NCI-H1694 (cell line): ENCODE data around the gene PPIB.
"Not testable (repeated sequence)": the region's sequence is repeated elsewhere in the genome, so short reads cannot be mapped to it uniquely, and the experiment has no call there.

Source experiments
- DNase-seq: peaks from one replicate; lab custom pipeline; 2025; lab: John Stamatoyannopoulos, UW

Gene PPIB

DNA sequence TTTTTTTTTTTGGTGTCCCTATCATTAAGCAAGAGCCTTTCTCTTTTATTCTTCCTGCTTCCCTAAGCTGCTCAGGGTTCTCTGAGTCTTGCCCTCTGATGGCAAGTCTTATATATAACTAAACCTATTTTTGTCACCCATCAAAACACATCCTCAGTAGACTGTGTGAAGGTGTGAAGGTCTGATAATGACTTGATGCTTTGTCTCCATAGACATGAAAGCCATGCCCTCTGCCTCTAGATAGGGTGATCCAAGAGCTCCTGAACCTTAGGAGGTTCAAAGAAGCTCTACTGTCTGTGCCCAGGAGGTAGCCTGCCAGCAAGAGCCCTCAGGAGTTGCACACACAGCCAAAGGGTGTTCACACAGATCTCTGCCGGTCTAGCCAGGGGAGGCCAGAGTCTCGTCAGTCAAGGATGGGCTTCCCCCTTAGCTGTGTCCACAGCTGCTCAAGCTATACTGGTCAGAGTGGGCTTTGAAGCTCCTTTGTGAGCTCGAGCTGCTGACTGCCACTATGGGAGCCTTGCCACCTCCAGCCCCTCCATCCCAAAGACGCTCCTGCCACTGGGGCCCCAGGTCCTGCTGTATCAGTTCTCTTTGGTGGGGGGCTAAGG lies 24.4 kb downstream of the PPIB start:
- DNase-seq: no peak

DNA sequence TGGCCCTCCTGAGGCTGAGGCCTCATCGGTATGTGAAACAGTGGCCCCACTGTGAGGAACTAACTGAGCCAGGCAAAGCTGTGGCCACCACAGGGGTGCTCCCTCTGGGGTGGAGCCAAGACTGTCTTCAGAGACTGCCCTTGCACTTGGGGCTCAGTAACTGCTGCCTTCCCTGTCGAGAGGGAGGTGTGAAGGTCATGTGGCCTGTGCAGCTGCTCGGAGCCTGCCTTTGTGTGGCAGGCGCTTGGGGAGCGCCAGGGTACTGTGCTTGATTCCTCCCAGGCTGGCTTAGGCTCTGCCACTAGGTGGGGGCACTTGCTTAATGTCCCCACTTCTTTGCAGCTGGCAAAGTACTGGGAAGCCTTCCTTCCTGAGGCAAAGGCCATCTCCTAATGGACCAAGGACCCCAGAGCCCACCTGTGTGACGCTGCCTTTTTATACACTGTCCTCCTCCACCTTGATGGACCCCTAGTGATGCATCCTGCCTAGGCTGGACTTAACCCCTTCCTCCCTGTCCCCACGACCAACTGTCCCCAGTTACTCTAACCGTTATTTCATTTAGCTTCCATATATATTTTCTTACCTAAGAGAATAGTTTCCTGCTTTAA lies 25.5 kb downstream of the PPIB start:
- no peak for DNase-seq

DNA sequence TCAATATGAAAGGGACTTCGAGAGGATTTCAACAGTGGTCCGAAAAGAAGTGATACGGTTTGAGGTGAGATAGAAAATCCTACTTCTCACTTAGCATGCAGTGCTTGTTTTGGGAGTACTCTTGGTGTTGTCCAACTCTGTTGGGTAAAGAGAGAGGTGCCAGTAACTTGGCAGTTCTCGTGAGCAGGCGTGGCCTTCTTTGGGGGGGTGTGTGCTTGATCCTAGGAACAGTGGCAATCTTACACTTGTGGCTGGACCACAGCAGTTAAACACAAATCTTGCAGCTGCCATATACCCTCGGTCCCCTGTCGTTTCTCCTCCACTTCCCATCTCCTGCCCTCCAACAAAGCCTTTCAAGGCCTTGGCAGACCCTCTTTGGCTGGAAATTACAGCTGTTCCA lies 26.5 kb downstream of the PPIB start:
- no peak for DNase-seq

DNA sequence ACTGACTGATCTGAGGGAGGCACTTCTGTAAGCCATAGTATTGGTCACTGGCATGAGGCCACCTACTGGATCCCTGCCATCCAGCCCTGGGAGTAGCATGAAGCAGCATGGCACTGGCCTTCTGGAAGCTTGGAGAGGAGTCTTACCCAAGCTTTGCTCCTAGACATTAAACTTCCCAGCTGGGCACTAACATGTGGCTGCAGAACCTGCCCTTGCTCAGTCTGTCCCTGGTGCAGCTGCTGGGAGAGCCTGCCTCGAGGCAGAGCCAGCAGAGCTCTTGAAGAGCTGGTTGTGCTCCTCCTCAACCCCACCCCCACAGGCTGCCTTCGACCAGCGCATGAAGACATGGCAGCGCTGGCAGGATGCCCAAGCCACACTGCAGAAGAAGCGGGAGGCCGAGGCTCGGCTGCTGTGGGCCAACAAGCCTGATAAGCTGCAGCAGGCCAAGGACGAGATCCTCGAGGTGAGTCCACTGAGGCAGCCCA lies 28.4 kb downstream of the PPIB start:
- DNase-seq: no peak

DNA sequence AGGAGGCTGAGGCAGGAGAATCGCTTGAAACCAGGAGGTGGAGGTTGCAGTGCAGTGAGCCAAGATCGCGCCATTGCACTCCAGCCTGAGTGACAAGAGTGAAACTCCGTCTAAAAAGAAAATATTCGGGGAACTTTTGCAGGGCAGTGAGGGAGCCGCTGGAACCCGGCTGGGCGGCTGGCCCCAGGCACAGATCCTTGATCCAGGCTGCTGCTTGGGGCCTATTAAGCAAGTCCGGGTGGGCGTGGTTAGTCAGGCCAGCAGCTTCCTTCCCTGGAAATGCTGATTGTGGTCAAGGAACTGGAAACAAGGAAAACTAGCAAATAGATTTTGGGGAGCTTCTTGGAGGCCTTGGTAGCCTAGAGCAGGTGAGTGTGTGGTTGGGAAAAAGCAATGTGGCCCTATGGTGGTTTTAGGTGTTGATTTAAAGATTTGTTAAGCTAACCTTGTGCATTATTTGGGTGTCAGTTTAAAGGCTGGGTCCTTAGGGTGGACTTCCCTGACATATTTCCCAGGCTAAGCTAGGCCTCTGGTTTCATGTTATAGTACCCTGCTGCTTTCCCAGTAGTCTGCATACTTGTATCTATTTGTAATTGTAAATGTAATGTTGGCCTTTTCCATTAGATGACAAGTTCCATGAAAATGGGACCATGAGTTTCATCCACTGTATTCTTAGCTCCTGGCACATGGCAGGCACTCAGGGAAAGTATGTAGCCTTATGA lies 29.0 kb downstream of the PPIB start:
- no peak for DNase-seq

DNA sequence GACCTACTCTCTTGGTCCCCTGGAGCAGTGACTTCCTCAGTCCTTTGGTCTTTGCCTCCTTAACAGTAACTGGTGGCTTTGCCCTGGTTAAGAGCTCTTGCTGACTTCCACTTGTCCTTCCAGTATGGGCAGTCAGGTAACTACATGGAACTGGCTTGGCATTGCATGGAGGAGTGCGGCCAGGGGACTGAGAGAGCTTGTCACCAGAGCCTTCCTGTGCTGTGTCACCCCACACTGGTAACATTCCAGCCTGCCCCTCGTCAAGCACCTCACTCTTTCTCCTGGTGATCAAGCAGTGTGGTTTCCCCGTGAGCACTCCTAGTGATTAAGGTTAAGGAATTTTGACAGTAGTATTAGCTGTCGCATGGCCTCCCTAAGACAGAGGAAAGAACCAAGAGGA lies 30.6 kb downstream of the PPIB start:
- DNase-seq: no peak

DNA sequence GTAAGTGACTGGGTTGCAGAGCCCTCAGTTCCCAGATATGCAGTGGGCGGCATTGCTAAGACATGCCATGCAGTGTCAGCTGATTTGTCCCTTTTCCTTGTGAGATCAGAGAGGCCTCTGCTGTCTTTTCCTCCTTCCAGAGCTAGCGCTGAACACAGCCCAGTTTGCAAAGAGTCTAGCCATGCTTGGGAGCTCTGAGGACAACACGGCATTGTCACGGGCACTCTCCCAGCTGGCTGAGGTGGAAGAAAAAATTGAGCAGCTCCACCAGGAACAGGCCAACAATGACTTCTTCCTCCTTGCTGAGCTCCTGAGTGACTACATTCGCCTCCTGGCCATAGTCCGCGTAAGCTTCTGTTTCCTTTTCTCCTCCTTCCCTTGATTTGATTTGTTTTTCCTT lies 31.3 kb downstream of the PPIB start:
- no peak for DNase-seq

DNA sequence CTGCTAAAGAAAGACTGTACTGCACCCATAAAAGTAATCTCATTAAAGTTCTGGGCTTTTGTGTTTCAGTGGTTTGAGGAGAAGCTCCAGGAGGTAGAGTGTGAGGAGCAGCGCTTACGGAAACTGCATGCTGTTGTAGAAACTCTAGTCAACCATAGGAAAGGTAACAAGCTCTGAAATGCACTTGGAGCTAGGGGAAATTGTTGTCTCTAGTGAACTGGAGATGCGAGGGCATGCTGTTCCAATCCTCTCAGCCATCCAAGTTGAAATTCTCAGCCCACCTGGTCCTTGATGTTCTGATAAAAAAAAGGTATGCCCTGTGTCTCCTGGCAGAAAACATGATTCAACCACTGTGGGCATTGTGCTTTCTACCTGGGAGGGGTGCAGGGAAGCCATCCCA lies 32.7 kb downstream of the PPIB start:
- DNase-seq: no peak

DNA sequence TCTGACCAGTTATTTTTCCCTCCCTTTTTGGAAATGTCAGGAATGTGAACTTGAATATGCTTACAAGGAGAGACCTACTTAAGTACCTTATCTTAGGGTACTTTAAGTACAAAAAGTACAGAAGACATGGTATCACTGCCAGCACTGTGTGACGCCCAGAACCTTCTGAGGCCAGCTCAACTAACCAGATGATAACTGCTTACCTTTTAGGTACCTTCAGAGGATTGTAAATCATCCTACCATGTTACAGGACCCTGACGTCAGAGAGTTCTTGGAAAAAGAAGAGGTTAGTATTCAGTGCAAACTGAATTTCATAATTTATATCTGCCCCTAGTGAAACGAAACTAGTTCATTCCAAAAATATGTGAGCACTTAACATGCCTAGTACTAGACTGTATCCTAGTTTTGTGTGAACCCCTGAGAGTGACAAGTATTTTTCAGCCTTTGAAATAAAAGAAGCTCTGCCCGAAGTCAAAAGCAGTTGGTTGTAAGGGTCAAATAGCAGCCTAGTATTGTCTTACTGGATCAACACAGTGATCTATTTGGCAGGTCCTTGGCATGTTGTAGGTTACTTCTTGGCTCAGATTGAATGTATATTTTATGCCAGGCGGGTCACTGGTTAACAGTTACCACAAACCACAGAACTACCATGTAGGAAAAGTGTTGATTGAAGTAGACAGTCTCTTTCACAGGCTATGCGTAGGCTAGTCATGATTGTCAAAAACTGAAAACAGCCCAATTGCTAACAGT lies 35.1 kb downstream of the PPIB start:
- DNase-seq: no peak

DNA sequence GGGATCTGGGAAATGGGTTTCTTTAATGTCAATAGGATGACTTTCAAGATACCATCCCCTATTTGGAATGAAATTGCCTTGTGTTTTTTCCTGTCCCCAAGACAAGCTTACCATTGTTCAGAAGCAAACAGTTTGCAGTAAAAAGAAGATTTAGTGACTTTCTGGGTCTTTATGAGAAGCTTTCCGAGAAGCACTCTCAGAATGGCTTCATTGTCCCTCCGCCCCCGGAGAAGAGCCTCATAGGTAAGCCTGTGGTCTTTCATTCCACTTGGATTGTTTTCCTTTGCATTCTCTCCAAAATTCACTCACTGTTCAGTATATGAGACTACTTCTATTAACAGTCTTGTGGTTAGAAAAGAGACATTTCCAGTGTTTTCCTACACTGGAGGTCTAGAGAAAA lies 36.8 kb downstream of the PPIB start:
- no peak for DNase-seq

DNA sequence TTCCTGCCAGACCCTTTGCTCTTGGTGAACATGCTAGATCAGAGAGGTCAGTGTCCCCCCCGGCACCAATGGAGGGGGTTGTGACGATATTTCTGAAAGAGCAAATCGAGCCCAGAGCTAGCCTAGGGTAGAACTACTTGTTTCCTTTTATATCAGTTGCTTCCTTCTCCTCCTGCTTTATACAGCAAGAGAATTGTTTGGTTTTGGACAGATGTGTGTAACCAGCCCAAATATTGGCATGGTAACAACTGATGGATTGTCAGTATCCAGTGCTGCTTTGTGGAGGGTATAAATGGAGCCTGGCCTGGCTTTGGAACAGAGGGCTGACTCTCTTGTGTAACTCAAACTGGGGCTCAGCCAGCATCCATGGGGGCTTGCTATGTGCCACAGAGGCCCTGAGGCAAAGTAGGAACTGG lies 39.9 kb downstream of the PPIB start:
- DNase-seq: no peak

DNA sequence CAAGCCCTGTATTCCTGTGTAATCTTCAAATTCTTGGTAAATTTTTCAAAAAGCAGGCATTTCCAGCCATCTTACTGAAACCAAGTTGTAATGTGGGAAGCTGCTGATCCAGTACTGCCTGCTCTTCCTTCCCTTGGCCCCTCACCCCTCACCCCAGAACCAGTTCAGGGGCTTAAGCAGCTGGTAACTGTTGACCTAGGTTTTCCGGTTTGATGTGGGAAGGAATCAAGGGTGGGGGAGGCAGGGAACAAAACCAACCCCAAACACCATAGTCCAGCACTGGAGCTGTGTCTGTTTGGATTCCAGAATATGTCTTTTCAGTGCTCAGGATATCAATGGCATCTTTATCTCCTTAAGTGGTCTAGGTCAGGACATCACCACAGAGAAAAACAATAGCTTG lies 40.4 kb downstream of the PPIB start:
- DNase-seq: no peak

DNA sequence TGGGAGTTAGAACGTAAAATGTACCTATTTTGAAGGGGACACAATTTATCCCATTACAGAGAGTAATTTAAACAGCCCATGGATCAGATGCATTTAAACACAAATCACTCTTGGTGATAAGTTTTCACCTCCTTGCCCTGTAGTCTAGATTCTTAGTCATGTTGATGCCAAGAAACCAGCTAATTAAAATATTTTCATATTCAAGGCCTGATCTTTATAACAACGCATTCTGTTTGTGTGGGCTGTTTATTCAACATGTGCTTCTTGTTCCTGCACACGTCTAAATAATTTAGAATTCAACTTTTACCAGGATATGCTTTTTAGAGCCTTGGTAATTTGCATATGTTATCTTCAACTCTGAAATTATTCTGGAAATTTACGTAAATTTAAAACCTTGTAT lies 41.2 kb downstream of the PPIB start:
- DNase-seq: no peak

DNA sequence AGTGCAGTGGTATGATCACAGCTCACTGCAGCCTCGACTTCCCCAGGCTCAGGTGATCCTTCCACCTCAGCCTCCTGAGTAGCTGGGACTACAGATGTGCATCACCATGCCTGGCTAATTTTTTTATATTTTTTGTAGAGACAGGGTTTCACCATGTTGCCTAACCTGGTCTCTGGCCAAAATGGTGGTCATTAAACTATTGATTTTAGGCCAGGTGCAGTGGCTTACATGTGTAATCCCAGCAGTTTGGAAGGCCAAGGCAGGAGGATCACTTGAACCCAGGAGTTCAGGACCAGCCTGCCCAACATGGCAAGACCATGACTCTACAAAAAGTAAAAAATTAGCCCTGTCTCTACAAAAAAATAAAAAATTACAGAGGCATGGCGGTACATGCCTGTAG lies 42.5 kb downstream of the PPIB start:
- not testable (repeated sequence) for DNase-seq

DNA sequence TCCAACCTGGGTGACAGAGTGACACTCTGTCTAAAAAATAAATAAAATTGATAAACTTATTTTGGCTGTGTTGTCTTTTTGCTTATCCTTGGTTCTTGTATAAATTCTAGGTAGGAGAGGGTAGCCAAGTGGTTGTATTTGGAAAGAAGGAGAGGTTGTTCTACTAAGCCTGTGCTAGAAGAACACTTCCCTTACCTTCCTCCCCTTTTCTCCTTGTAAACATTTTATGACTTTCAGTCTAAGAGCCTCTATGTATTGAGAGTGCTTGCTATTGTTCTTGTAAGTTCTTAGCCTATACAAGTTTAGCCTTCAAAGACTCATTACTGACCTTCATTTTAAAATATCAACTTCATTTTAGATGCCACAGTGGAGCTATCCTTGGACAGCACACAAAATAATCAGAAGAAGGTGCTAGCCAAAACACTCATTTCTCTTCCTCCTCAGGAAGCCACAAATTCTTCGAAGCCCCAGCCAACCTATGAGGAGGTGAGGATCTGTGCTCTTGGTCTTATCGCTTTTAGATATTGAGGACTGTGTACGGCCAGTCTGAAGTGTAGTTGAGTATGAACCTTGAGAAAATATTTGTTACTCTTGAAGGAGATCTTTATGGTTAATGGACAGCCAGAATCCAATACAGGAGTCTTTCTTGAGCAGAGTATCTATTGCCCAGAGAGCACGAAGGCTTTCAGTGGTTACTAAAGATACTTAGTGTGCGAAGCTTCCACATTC lies 44.9 kb downstream of the PPIB start:
- DNase-seq: no peak

DNA sequence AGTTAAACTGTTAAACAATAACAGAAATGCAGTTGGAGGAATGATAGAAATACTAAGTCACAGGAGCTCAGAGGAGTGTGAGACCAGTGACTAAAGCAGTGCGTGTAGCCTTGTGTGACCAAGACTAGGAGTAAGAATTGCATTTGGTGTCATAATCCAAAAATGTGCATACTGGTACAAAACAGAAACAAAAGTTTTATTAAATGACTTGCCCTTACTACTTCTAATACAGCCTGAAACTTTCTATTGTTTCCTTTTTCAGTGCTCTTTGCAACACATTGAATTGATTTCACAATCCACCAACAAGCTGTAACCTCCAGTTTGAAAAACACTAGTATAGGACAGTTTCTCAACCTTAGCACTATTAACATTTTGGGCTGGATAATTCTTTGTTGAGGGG lies 49.9 kb downstream of the PPIB start:
- no peak for DNase-seq

DNA sequence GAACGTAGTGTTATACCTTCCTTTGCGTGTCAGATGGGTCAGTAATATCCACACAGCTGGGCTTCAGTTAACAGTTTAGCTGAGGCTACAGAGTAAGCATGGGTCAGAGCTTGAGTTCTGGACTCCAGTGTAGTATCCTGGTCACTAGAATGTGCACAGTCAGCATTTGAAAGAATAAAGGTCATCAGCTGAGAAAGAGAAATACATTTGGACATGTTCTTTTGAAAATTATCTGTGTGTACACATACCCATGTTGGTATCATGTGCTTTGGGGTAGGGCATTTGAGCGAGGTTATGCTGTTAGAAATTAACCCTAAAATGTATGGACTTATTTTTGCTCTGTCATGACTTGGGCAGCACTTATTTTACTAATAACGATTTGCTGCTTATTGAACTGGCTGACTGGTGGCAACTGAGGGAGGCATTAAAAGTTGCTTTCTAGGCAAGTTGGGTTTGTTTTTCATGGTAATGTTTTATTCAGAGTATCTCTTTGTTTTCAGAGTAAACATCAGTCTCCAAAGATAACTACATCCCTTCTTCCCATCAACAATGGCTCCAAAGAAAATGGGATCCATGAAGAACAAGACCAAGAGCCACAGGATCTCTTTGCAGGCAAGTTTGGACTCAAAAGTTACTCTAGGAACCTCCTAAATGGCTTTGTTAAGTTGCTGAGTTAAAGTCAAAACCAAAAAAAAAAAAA lies 50.6 kb downstream of the PPIB start:
- DNase-seq: no peak

DNA sequence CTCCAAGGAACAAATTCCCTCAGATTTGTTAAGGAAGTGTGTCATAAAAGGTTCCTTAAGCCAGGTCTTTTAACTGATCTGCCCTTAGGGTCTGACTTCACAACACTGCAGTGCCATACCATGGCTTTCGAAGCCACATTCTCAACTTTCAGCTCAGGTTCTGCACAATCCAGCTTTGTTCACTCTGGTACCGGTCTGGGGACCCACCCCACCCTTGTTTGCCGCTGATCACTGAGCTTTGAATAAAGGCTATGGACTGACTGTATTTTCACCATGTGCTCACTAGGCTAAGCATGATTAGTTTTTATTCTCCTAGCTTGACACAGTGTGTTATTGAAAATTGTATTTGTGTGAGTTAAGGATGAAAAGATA lies 51.2 kb downstream of the PPIB start:
- DNase-seq: no peak

DNA sequence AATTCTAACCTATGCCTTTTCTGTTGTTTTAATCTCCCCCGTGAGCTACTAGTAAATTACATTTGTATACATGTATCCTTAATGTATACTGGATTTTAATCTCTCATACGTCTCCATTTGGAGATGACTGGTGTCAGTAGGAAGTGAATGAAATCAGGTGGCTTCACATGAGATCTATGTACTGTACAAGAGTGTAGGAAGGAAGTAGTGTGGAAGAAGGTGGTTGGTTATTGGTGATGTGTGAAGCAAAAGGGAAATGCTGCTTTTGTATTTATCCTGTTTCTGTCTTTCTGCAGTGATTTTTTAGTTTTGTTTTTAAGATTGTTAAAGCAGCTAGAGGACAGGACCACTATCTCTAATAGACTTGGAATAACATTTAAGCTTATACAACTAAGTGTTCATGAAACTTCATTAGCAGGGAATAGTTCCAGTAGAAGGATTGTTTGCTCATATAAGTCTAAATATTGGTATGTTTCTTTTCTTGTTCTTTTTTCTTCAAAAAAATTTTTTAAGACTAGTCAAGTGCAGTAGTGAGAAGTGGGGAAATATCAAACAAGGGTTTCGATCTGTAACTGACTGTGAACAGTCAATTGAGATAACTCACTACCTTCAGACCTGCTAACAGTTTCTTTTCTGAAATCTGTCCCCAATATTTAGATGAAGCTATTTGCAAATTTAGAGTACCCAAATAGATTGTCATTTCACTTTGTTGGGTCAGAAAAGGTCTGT lies 51.7 kb downstream of the PPIB start:
- no peak for DNase-seq

DNA sequence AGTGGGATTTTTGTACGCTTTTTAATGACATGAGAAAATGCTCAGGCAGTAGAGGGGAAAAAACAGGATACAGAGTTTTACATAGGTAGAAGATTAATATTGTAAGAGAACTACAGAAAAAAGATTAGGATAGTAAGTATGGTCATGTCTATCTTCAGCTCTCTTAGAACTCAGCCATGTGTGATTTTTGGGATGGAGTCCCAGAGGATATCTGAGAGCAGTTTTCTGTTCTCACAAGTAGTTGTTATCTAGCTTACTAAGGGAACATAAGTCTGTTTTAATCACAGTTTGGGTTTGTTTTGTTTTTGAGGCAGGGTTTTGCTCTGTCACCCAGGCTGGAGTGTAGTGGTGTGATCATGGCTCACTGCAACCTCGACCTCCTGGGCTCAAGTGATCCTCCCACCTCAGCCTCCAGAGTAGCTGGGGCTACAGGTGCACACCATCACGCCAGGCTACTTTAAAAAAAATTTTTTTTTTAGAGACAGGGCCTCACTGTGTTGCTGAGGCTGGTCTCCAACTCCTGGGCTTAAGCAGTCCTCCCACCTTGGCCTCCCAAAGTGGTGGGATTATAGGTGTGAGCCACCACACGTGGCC lies 52.6 kb downstream of the PPIB start:
- DNase-seq: not testable (repeated sequence)
